ENCODE measurements around the gene DYNC2H1. TPM values are rescaled to one million over a fixed set of nuclear protein-coding genes. Genes with fewer than 3 reads are reported as not detected.

The DYNC2H1 gene
- total RNA-seq, 2 experiments from 2014 or later: 2.9 to 3.5 TPM

DNA sequence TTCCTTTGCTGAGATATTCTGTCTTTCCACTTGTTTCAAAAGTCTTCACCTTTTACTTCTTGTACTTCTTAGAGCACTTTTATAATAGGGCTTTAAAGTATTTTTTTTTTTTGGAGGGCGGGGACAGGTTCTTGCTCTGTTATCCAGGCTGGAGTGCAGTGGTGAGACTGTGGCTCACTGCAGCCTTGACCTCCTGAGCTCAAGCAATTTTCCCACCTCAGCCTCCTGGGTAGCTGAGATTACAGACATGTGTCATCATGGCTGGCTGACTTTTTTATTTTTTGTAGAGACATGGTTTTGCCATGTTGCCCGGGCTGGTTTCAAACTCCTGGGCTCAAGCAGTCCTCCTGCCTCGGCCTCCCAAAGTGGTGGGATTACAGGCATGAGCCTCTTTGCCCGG, 57.9 kb downstream of the DYNC2H1 start:
- DNase-seq (no peak), ATAC-seq (ENCODE audit: low read depth) (no peak)
- H3K27ac Mint-ChIP-seq: no peak overlapping the region
- no peaks in the 10 kb centered on the region for H3K27me3 Mint-ChIP-seq
- H3K36me3 Mint-ChIP-seq: no peaks in the 10 kb centered on the region
- POLR2A ChIA-PET: no interaction called here
- no peaks in the 10 kb centered on the region for H3K4me1 Mint-ChIP-seq
- H3K9me3 Mint-ChIP-seq: no peaks in the 10 kb centered on the region
- no peak overlapping the region for H3K4me3 Mint-ChIP-seq

GRCh38 chr11:103170865-103171264, 61.6 kb downstream of the DYNC2H1 start:
- ATAC-seq (ENCODE audit: low read depth) (no peak), DNase-seq (no peak)
- Mint-ChIP-seq H3K4me3 (no peak overlapping the region), H3K27ac (no peak overlapping the region), H3K36me3 (no peaks in the 10 kb centered on the region), H3K27me3 (no peaks in the 10 kb centered on the region), H3K4me1 (no peaks in the 10 kb centered on the region), H3K9me3 (no peaks in the 10 kb centered on the region)
- POLR2A ChIA-PET: no interaction called here

DNA sequence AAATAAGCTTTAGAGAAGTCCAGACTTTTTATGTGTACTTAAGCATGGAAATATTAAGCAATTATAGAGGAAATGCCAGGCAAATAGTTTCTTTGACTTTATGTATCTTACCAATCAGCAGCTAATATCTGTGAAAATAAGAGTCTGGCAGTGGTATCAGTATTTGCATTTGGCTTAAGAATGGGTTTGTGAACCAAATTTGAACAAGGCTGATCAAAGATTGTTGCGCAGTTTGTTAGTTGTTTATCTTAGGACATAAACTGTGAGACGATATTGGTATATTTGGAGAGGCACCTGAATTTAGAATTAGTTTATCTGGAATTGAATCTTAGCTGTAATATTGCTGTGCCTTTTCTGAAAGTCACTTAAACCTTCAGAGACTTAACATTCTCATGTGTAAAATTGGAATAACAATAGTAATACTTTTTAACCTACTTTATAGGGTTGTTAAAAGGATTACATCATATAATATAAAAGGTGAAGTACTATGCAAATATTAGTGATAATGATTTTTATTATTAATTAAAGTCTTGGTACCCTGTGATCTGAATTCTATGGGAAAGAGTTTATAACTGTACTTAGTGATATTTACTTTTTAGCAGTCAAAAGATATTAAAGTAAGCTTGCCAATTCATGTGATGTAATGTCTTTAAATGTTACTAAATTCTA, 66.4 kb downstream of the DYNC2H1 start:
- Mint-ChIP-seq H3K27ac (no peak overlapping the region), H3K9me3 (no peaks in the 10 kb centered on the region), H3K36me3 (no peaks in the 10 kb centered on the region), H3K4me3 (no peak overlapping the region), H3K27me3 (no peaks in the 10 kb centered on the region), H3K4me1 (no peaks in the 10 kb centered on the region)
- ATAC-seq (ENCODE audit: low read depth): no peak
- POLR2A ChIA-PET: no interaction called here
- no peak for DNase-seq

DNA sequence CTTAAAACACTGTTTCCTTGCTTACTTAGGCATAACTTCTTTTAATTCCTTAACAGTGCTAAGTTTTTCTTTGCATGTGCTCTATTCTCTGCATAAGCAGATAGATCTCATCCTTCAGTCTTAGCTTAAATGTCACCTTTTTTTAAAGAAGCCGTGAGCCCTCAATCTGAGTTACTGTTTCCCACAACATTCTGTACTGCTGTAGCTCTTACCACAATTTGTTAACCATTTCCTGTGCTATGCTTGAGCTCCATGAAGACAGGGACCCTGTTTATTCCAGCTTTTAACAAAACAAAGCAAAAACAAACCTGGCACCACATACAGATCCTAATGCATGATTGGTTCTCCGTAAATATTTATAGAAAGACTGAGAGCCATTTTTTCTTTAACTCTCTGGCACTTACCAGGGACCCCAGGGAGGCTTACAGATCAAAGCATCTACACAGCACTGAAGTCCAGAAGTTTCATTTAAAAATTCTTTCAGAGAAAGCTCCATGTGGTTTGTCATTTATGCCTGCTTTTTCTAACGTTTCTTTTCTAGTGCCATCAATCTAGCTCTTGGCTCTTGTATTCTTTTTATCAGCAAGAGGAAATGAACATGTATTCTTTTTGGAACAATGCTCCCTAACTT, 74.9 kb downstream of the DYNC2H1 start:
- POLR2A ChIA-PET: interaction anchor here (1.0 to 1.2 kb wide), 2 partner anchors 75 to 92 kb away, joined by 3 to 5 read pairs; partner anchors contain the start of genes DCUN1D5 and DYNC2H1
- H3K27ac Mint-ChIP-seq: no peak overlapping the region
- peak; percentile 93 for ATAC-seq (ENCODE audit: low read depth)

GRCh38 chr11:103202048-103202651, 92.9 kb downstream of the DYNC2H1 start:
- ATAC-seq (ENCODE audit: low read depth) (no peak), DNase-seq (no peak)
- Mint-ChIP-seq H3K4me1 (no peaks in the 10 kb centered on the region), H3K27ac (no peak overlapping the region), H3K36me3 (no peaks in the 10 kb centered on the region), H3K4me3 (no peak overlapping the region), H3K9me3 (no peaks in the 10 kb centered on the region), H3K27me3 (no peaks in the 10 kb centered on the region)
- POLR2A ChIA-PET: no interaction called here

More for the DNA sequence above, 74.9 kb downstream of the DYNC2H1 start:
- no peak for DNase-seq
- no peaks in the 10 kb centered on the region for H3K36me3 Mint-ChIP-seq
- peak overlapping the region; percentile 15 for H3K4me3 Mint-ChIP-seq
- peaks cover 19% of the 10 kb centered on the region for H3K4me1 Mint-ChIP-seq
- H3K9me3 Mint-ChIP-seq: no peaks in the 10 kb centered on the region
- H3K27me3 Mint-ChIP-seq: no peaks in the 10 kb centered on the region

GRCh38 chr11:103210543-103210942, 101.3 kb downstream of the DYNC2H1 start:
- no peaks in the 10 kb centered on the region for H3K36me3 Mint-ChIP-seq
- peaks cover 2% of the 10 kb centered on the region for H3K4me1 Mint-ChIP-seq
- ATAC-seq (ENCODE audit: low read depth) (no peak), DNase-seq (no peak)
- no peaks in the 10 kb centered on the region for H3K9me3 Mint-ChIP-seq
- no peak overlapping the region for H3K27ac Mint-ChIP-seq
- POLR2A ChIA-PET: no interaction called here
- H3K4me3 Mint-ChIP-seq: no peak overlapping the region
- H3K27me3 Mint-ChIP-seq: no peaks in the 10 kb centered on the region

GRCh38 chr11:103215812-103216211, 106.6 kb downstream of the DYNC2H1 start:
- H3K36me3 Mint-ChIP-seq: no peaks in the 10 kb centered on the region
- no peak overlapping the region for H3K4me3 Mint-ChIP-seq
- no peaks in the 10 kb centered on the region for H3K9me3 Mint-ChIP-seq
- no peak for ATAC-seq (ENCODE audit: low read depth)
- H3K4me1 Mint-ChIP-seq: peaks cover 2% of the 10 kb centered on the region
- H3K27ac Mint-ChIP-seq: no peak overlapping the region
- H3K27me3 Mint-ChIP-seq: no peaks in the 10 kb centered on the region
- DNase-seq: no peak
- POLR2A ChIA-PET: no interaction called here

- Mint-ChIP-seq H3K4me1 (peaks cover 2% of the 10 kb centered on the region), H3K27ac (no peak overlapping the region), H3K36me3 (no peaks in the 10 kb centered on the region), H3K27me3 (no peaks in the 10 kb centered on the region), H3K4me3 (no peak overlapping the region), H3K9me3 (no peaks in the 10 kb centered on the region)
- ATAC-seq (ENCODE audit: low read depth) (no peak), DNase-seq (no peak)
- POLR2A ChIA-PET: no interaction called here
Observed at GRCh38 chr11:103220133-103220532, 110.9 kb downstream of the DYNC2H1 start.

GRCh38 chr11:103222806-103223205, 113.6 kb downstream of the DYNC2H1 start:
- POLR2A ChIA-PET: no interaction called here
- H3K27ac Mint-ChIP-seq: no peak overlapping the region
- no peaks in the 10 kb centered on the region for H3K27me3 Mint-ChIP-seq
- no peaks in the 10 kb centered on the region for H3K9me3 Mint-ChIP-seq
- H3K4me1 Mint-ChIP-seq: no peaks in the 10 kb centered on the region
- H3K36me3 Mint-ChIP-seq: no peaks in the 10 kb centered on the region
- no peak for DNase-seq
- ATAC-seq (ENCODE audit: low read depth): no peak
- H3K4me3 Mint-ChIP-seq: no peak overlapping the region

- Mint-ChIP-seq H3K4me1 (no peaks in the 10 kb centered on the region), H3K9me3 (no peaks in the 10 kb centered on the region), H3K27ac (no peak overlapping the region), H3K4me3 (no peak overlapping the region), H3K27me3 (no peaks in the 10 kb centered on the region), H3K36me3 (no peaks in the 10 kb centered on the region)
- POLR2A ChIA-PET: no interaction called here
- ATAC-seq (ENCODE audit: low read depth) (no peak), DNase-seq (no peak)
Observed at GRCh38 chr11:103228807-103229206, 119.6 kb downstream of the DYNC2H1 start.

DNA sequence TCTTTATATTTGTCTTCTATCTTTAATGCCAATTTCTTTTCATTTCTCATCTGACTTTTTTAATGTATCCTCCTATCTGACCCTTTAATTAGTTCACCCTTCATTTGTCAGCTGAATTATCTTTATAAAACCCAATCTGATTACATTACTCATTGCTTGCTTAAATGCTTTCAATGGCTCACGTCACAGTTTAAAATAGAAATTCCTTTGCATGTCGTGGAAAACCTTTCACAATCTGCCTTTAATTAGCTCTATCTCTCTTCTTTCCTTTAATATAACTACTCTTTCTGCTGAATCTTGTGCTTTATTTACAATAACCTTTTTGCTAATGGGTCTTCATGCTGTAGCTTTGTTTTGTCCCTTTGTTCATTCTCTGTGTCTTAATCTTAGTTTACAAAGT, 125.7 kb downstream of the DYNC2H1 start:
- no peaks in the 10 kb centered on the region for H3K27me3 Mint-ChIP-seq
- ATAC-seq (ENCODE audit: low read depth): no peak
- H3K4me3 Mint-ChIP-seq: no peak overlapping the region

GRCh38 chr11:103241574-103241973, 132.3 kb downstream of the DYNC2H1 start:
- H3K4me1 Mint-ChIP-seq: no peaks in the 10 kb centered on the region
- no peak overlapping the region for H3K4me3 Mint-ChIP-seq
- POLR2A ChIA-PET: no interaction called here
- DNase-seq: no peak
- ATAC-seq (ENCODE audit: low read depth): no peak
- no peaks in the 10 kb centered on the region for H3K36me3 Mint-ChIP-seq
- H3K27ac Mint-ChIP-seq: no peak overlapping the region
- H3K27me3 Mint-ChIP-seq: no peaks in the 10 kb centered on the region
- H3K9me3 Mint-ChIP-seq: no peaks in the 10 kb centered on the region

More for the DNA sequence above, 125.7 kb downstream of the DYNC2H1 start:
- DNase-seq: no peak
- H3K4me1 Mint-ChIP-seq: no peaks in the 10 kb centered on the region
- no peaks in the 10 kb centered on the region for H3K36me3 Mint-ChIP-seq
- H3K27ac Mint-ChIP-seq: no peak overlapping the region
- POLR2A ChIA-PET: no interaction called here
- H3K9me3 Mint-ChIP-seq: no peaks in the 10 kb centered on the region

DNA sequence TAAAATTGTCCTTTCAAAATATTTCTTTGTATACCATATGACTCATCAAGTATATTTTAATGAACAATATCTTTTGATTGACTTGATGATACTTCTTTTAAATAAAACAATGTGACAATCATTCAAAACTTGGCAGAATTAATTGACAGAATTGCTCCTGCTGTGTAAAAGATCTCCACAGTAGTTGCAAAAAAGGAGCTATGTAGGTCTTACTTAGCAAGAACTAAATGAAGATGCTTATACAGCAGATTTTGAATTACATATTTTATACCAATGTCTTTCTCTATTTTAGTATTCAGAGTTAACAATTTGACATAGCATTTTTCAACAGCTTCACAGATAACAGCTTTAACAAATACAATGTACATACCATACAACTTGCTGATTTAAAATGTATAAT, 144.9 kb downstream of the DYNC2H1 start:
- POLR2A ChIA-PET: no interaction called here
- H3K9me3 Mint-ChIP-seq: no peaks in the 10 kb centered on the region
- H3K4me3 Mint-ChIP-seq: no peak overlapping the region
- no peak for ATAC-seq (ENCODE audit: low read depth)
- no peaks in the 10 kb centered on the region for H3K27me3 Mint-ChIP-seq
- no peaks in the 10 kb centered on the region for H3K4me1 Mint-ChIP-seq
- H3K36me3 Mint-ChIP-seq: no peaks in the 10 kb centered on the region
- no peak for DNase-seq
- no peak overlapping the region for H3K27ac Mint-ChIP-seq

DNA sequence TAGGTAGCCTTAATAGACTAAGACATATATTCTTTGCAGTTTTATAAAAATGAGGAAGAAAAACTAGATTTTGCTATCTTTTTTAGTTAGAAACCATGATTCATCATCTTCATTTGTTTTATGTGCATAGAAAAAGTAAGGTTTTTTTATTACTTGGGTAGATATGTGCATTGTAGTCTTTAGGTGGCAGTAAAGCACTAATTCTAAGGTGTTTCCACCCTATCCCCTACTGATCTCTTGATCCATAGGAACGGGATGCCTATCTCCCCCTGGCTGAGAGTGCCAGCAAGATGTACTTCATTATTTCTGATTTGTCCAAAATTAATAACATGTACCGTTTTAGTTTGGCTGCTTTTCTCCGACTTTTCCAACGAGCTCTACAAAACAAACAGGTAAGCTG, 148.1 kb downstream of the DYNC2H1 start:
- H3K9me3 Mint-ChIP-seq: no peaks in the 10 kb centered on the region
- no peak for DNase-seq
- no peaks in the 10 kb centered on the region for H3K27me3 Mint-ChIP-seq
- no peak for ATAC-seq (ENCODE audit: low read depth)
- H3K27ac Mint-ChIP-seq: no peak overlapping the region
- no peak overlapping the region for H3K4me3 Mint-ChIP-seq
- POLR2A ChIA-PET: no interaction called here
- H3K4me1 Mint-ChIP-seq: no peaks in the 10 kb centered on the region
- H3K36me3 Mint-ChIP-seq: no peaks in the 10 kb centered on the region
